Gastrocnemius medialis (tissue), 4 donors: Measurements from ENCODE around the gene NCS1. TPM values are rescaled to one million over a fixed set of nuclear protein-coding genes. Genes with fewer than 3 reads are reported as not detected.

Experiments used
- ATAC-seq, 2 donors: fragments of 150-250 bp; one replicate each; pipeline ENCODE4 v1.9.1; 2016
- DNase-seq, 2 donors: peaks; one replicate each; pipeline ENCODE4 v3.0.0-alpha.2; 2019
- H3K27ac ChIP-seq, 4 donors: fragments of 200-600 bp; sonication (generic); 1 replicate in 1 of 4; 2 replicates in 3 of 4; pipeline ENCODE4 v1.5.1; 2016 to 2018; ENCODE audit warnings: mild to moderate bottlenecking in 2 of 4, moderate library complexity in 1 of 4
- H3K27me3 ChIP-seq, 3 donors: fragments of 200-600 bp; sonication (generic) in 2 of 3; 1 replicate in 1 of 3; 2 replicates in 2 of 3; pipeline versions ENCODE4 v1.5.1 to v1.6.0; 2016 to 2019; ENCODE audit warnings: mild to moderate bottlenecking in 1 of 3, moderate library complexity in 1 of 3
- H3K36me3 ChIP-seq, 2 donors: fragments of 200-600 bp; sonication (generic) in 1 of 2; one replicate each; pipeline ENCODE4 v1.5.1; 2017 to 2018
- H3K4me1 ChIP-seq, 2 donors: fragments of 200-600 bp; sonication (generic) in 1 of 2; one replicate each; pipeline ENCODE4 v1.5.1; 2016 to 2017; ENCODE audit warnings: mild to moderate bottlenecking in 2 of 2
- H3K4me3 ChIP-seq, 4 donors: fragments of 200-600 bp; sonication (generic) in 3 of 4; 1 replicate in 1 of 4; 2 replicates in 3 of 4; pipeline ENCODE4 v1.5.1; 2016 to 2019; ENCODE audit warnings: mild to moderate bottlenecking in 2 of 4
- H3K9me3 ChIP-seq, 3 donors: fragments of 200-600 bp; sonication (generic) in 2 of 3; 1 replicate in 1 of 3; 2 replicates in 2 of 3; pipeline ENCODE4 v1.5.1; 2016 to 2019
- CTCF ChIP-seq, 5 experiments: fragments of 450-650 bp in 3 of 5; fragments of 200-600 bp in 2 of 5; sonication (generic) in 2 of 5; IDR thresholded peaks in 4 of 5; conservative IDR thresholded peaks in 1 of 5; 1 replicate in 4 of 5; 2 replicates in 1 of 5; pipeline ENCODE4 v1.5.1; 2016 to 2019; ENCODE audit warnings: antibody characterized with exemption in 5 of 5, mild to moderate bottlenecking in 3 of 5, moderate library complexity in 3 of 5
- POLR2A ChIP-seq, 2 donors: fragments of 450-650 bp; IDR thresholded peaks; one replicate each; pipeline ENCODE4 v1.6.1; 2017; ENCODE audit warnings: antibody characterized with exemption in 2 of 2, mild to moderate bottlenecking in 2 of 2, moderate library complexity in 2 of 2
- in situ Hi-C, 4 donors: fragments of 200-750 bp; cut with MboI; loops; one replicate each; pipeline versions ENCODE4 v1.15.0 to v1.8.0; 2017; ENCODE audit warnings: low sequenced_read_pairs in 4 of 4
- intact Hi-C: fragments of 100-400 bp; cut with DNase I; formaldehyde crosslinking; loops from one replicate; pipeline ENCODE4 v1.15.1; 2023; ENCODE audit warnings: low total_unique reads
- total RNA-seq, 4 donors: library from RNA; depleted of rRNA; stranded (reverse); fragments of >200 nt; gene quantifications; one replicate each; pipeline versions ENCODE4 v1.1.0 to v1.2.3, GENCODE V29; 2016

The NCS1 gene
- total RNA-seq, 4 donors from 2014 or later, result 2.1 to 4.6 (median 2.5) TPM

- intact Hi-C loops, result no loop called here
These were observed 10.2 kb downstream of the NCS1 start for GRCh38 chr9:130182381-130182909.

GRCh38 chr9:130183133-130183762 is 11.0 kb downstream of the NCS1 start:
- H3K4me3 ChIP-seq, result no peak overlapping the region
- no peaks in the 10 kb centered on the region for H3K27me3 ChIP-seq
- H3K36me3 ChIP-seq, result no peaks in the 10 kb centered on the region
- no peak overlapping the region for H3K27ac ChIP-seq
- TF ChIP-seq CTCF (IDR thresholded peaks at IDR 0.05 in 4 of 5, conservative IDR thresholded peaks at IDR 0.05 in 1 of 5) (no peak), POLR2A (IDR thresholded peaks at IDR 0.05) (no peak)
- ATAC-seq, result no peak
- intact Hi-C loops (no loop called here), in situ Hi-C loops (no loop called here)
- no peaks in the 10 kb centered on the region for H3K9me3 ChIP-seq
- DNase-seq, result no peak
- H3K4me1 ChIP-seq, result no peaks in the 10 kb centered on the region

More at GRCh38 chr9:130182381-130182909, 10.2 kb downstream of the NCS1 start:
- in situ Hi-C loops, result no loop called here
- DNase-seq (no peak), ATAC-seq (no peak)
- Histone ChIP-seq H3K36me3 (no peaks in the 10 kb centered on the region), H3K4me3 (no peak overlapping the region), H3K9me3 (no peaks in the 10 kb centered on the region), H3K27ac (no peak overlapping the region), H3K27me3 (no peaks in the 10 kb centered on the region), H3K4me1 (no peaks in the 10 kb centered on the region)
- TF ChIP-seq POLR2A (IDR thresholded peaks at IDR 0.05) (no peak), CTCF (IDR thresholded peaks at IDR 0.05 in 4 of 5, conservative IDR thresholded peaks at IDR 0.05 in 1 of 5) (no peak)

- in situ Hi-C loops (no loop called here), intact Hi-C loops (no loop called here)
- no peaks in the 10 kb centered on the region for H3K27me3 ChIP-seq
- no peak for ATAC-seq
- H3K36me3 ChIP-seq, result no peaks in the 10 kb centered on the region
- no peak for TF ChIP-seq CTCF (IDR thresholded peaks at IDR 0.05 in 4 of 5, conservative IDR thresholded peaks at IDR 0.05 in 1 of 5)
- no peak for TF ChIP-seq POLR2A (IDR thresholded peaks at IDR 0.05)
- no peaks in the 10 kb centered on the region for H3K9me3 ChIP-seq
- DNase-seq, result no peak
- no peak overlapping the region for H3K4me3 ChIP-seq
- H3K4me1 ChIP-seq, result no peaks in the 10 kb centered on the region
- H3K27ac ChIP-seq, result no peak overlapping the region
These were observed 12.8 kb downstream of the NCS1 start for GRCh38 chr9:130185017-130185416.

- in situ Hi-C loops (no loop called here), intact Hi-C loops (no loop called here)
- Histone ChIP-seq H3K36me3 (no peaks in the 10 kb centered on the region), H3K4me1 (no peaks in the 10 kb centered on the region), H3K9me3 (no peaks in the 10 kb centered on the region), H3K27ac (no peak overlapping the region), H3K4me3 (no peak overlapping the region), H3K27me3 (no peaks in the 10 kb centered on the region)
- no peak for ATAC-seq
- no peak for DNase-seq
- TF ChIP-seq CTCF (IDR thresholded peaks at IDR 0.05 in 4 of 5, conservative IDR thresholded peaks at IDR 0.05 in 1 of 5) (no peak), POLR2A (IDR thresholded peaks at IDR 0.05) (no peak)
These were observed 13.4 kb downstream of the NCS1 start for GRCh38 chr9:130185490-130186031.
